ENCODE results near the gene FCN1.
"Not testable (repeated sequence)": the region's sequence is repeated elsewhere in the genome, so short reads cannot be mapped to it uniquely, and the experiment has no call there.

FCN1 gene

GRCh38 chr9:134917431-134918373 is at the start of gene FCN1:
FCN1 (minus strand) TSS chr9:134917912; CDS start chr9:134917871, 41 bp downstream.
- DNase-seq, result no peak

- no peak for DNase-seq
Measured at GRCh38 chr9:134966697-134967546, 49.2 kb upstream of the FCN1 start.

GRCh38 chr9:134966270-134966669 is 48.6 kb upstream of the FCN1 start:
- DNase-seq, result no peak

GRCh38 chr9:134965851-134966250 is 48.1 kb upstream of the FCN1 start:
- DNase-seq, result no peak

- no peak for DNase-seq
Measured at GRCh38 chr9:134965411-134965810, 47.7 kb upstream of the FCN1 start.

GRCh38 chr9:134964271-134965055 is 46.8 kb upstream of the FCN1 start:
- DNase-seq, result no peak

GRCh38 chr9:134963546-134963945 is 45.8 kb upstream of the FCN1 start:
- no peak for DNase-seq

- DNase-seq, result no peak
Measured at GRCh38 chr9:134962973-134963364, 45.3 kb upstream of the FCN1 start.

- DNase-seq, result no peak
Measured at GRCh38 chr9:134962065-134962972, 44.6 kb upstream of the FCN1 start.

- no peak for DNase-seq
Measured at GRCh38 chr9:134961331-134962064, 43.8 kb upstream of the FCN1 start.

- no peak for DNase-seq
Measured at GRCh38 chr9:134960701-134961181, 43.0 kb upstream of the FCN1 start.

- DNase-seq, result no peak
Measured at GRCh38 chr9:134959971-134960310, 42.2 kb upstream of the FCN1 start.

GRCh38 chr9:134959126-134959970 is 41.6 kb upstream of the FCN1 start:
- no peak for DNase-seq

GRCh38 chr9:134957945-134958227 is 40.2 kb upstream of the FCN1 start:
- DNase-seq, result no peak

- DNase-seq, result no peak
Measured at GRCh38 chr9:134957165-134957944, 39.6 kb upstream of the FCN1 start.

- DNase-seq, result not testable (repeated sequence)
Measured at GRCh38 chr9:134956387-134956786, 38.7 kb upstream of the FCN1 start.

- no peak for DNase-seq
Measured at GRCh38 chr9:134955801-134956200, 38.1 kb upstream of the FCN1 start.

GRCh38 chr9:134955156-134955555 is 37.4 kb upstream of the FCN1 start:
- DNase-seq, result no peak

- DNase-seq, result no peak
Measured at GRCh38 chr9:134951994-134952393, 34.3 kb upstream of the FCN1 start.
